ENCODE data around the gene NUP188. TPM values are rescaled to one million over a fixed set of nuclear protein-coding genes. Genes with fewer than 3 reads are reported as not detected.
A peak's percentile ranks its signal among the peaks of the same experiment; 100 is the strongest.

The NUP188 gene
- total and polyA plus RNA-seq, 10 of the 15 experiments (the other 5 are each of a cell fraction or from before 2014, with no cell fraction given): 1.4 to 73.7 (median 48.9) TPM

- TF ChIP-seq CTCF (IDR thresholded peaks at IDR 0.05 in 2 of 3, conservative IDR thresholded peaks at IDR 0.05 in 1 of 3; ENCODE audit: control insufficient read depth in 2 of 3, extremely low read depth in 1 of 3, insufficient read depth in 1 of 3, low read depth in 3 of 3, low read length in 3 of 3) (peak in 1 of 3 experiments; percentile 8; a peak in 1 of 6 replicates), EGR1 (IDR thresholded peaks at IDR 0.05; ENCODE audit: borderline replicate concordance in 1 of 2, low read depth in 2 of 2, low read length in 2 of 2) (peak; percentile 95 to 100), ZBED1 (IDR thresholded peaks at IDR 0.05; ENCODE audit: borderline replicate concordance) (no peak), TCF3 (IDR thresholded peaks at IDR 0.05; ENCODE audit: borderline replicate concordance, insufficient read depth, low read depth, low read length) (no peak), NKRF (conservative IDR thresholded peaks at IDR 0.05) (peak; percentile 50; the same call in 1 of the 2 replicates), ATF2 (IDR thresholded peaks at IDR 0.05; ENCODE audit: low read length) (no peak), ZNF207 (IDR thresholded peaks at IDR 0.05; ENCODE audit: borderline replicate concordance) (peak; percentile 66; the same call in 1 of the 2 replicates), ZBTB11 (CRISPR knock-in tag; IDR thresholded peaks at IDR 0.05) (peak; percentile 71), WRNIP1 (IDR thresholded peaks at IDR 0.05; ENCODE audit: borderline replicate concordance, low read depth, low read length) (no peak), TCF7 (IDR thresholded peaks at IDR 0.05; ENCODE audit: borderline replicate concordance) (no peak), JUND (IDR thresholded peaks at IDR 0.05; ENCODE audit: low read depth, low read length) (0 out of 2 replicates have a peak, but pooled peaks have one; percentile 3), PKNOX1 (IDR thresholded peaks at IDR 0.05) (peak; percentile 28; the same call in 1 of the 2 replicates), FOS (IDR thresholded peaks at IDR 0.05; ENCODE audit: borderline replicate concordance, extremely low read depth, insufficient read length) (peak; percentile 18), RFX5 (IDR thresholded peaks at IDR 0.05; ENCODE audit: low read depth, low read length) (peak; percentile 61; the same call in 1 of the 2 replicates), USF1 (IDR thresholded peaks at IDR 0.05; ENCODE audit: borderline replicate concordance, extremely low read length, insufficient read depth, low read depth, low read length) (peak; percentile 100)
These were observed at the start of gene NUP188, which contains the start of gene DOLK (continued) for GRCh38 chr9:128947527-128948301.

Data from GM12878 (cell line).